NCI-H1048 (cell line): Measurements from ENCODE around the gene CTNNA2.
"Not testable (repeated sequence)": the region's sequence is repeated elsewhere in the genome, so short reads cannot be mapped to it uniquely, and the experiment has no call there.

Experiments used
- DNase-seq: peaks from one replicate; lab custom pipeline; 2025; lab: John Stamatoyannopoulos, UW

CTNNA2 gene

DNA sequence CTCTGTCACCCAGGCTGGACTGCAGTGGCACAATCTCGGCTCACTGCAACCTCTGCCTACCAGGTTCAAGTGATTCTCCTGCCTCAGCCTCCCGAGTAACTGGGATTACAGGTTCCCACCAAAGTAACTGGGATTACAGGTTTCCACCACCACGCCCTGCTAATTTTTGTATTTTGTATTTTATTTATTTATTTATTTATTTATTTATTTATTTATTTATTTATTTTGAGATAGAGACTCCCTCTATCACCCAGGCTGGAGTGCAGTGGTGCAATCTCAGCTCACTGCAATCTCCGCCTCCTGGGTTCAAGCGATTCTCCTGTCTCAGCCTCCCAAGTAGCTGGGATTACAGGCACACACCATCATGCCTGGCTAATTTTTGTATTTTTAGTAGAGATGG, 633.9 kb downstream of the CTNNA2 start:
- DNase-seq, result not testable (repeated sequence)

DNA sequence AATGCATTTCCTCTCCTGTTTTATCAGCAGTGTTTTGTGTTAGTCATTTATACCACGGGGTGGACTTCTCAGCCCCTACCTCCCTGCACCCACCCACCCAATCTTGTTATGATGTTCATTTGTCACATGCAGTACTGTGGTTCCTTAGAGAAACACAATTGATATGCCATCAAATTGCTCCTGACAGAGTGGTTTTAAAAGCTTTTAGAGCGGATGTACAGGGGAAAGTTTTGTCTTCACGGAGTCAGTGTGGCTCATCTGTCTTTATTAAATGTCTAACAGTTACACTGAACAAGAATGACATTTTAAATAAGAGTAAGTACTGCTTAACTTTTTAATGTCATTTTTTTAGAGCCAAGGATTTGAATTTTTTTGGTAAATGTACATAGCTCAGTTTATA, 634.8 kb downstream of the CTNNA2 start:
- DNase-seq, result no peak

DNA sequence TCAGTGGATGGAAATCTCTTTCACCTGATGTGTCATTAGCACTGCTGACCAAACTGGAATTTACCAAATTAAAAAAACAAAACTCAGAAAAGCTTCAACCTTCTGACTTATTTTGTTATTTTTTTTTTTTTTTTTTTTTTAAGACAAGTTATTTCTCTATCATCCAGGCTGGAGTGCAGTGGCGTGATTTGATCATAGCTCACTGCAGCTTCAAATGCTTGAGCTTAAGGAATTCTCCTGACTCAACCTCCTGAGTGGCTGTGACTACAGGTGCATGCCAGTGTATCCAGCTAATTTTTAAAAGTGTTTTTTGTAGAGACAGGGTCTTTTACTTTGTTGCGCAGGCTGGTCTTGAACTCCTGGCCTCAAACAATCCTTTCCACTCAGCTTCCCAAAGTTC, 636.1 kb downstream of the CTNNA2 start:
- DNase-seq, result no peak

GRCh38 chr2:80149991-80150390, 637.1 kb downstream of the CTNNA2 start:
- no peak for DNase-seq

GRCh38 chr2:80151248-80151647, 638.4 kb downstream of the CTNNA2 start:
- no peak for DNase-seq

DNA sequence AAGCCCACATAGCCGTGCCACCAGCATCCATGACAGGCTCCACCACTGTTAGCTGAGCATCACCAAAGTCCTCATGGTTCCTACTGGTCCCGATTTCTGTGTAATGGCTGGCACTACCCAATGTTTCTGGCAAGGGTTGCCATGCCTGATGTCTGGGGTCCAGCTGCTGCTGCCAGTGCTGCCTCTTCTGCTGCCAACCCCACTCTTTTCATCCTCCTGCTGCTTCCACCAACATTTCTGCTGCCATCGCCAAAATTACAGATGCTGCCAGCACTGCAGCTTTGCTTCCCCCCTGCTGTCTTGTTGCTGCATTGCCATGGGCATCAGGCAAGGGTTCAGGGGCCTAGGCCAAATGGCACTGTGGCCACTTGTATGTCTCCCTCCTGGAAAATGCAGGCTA, 638.8 kb downstream of the CTNNA2 start:
- no peak for DNase-seq

GRCh38 chr2:80153151-80153550, 640.3 kb downstream of the CTNNA2 start:
- DNase-seq, result no peak

GRCh38 chr2:80153768-80154167, 640.9 kb downstream of the CTNNA2 start:
- no peak for DNase-seq

DNA sequence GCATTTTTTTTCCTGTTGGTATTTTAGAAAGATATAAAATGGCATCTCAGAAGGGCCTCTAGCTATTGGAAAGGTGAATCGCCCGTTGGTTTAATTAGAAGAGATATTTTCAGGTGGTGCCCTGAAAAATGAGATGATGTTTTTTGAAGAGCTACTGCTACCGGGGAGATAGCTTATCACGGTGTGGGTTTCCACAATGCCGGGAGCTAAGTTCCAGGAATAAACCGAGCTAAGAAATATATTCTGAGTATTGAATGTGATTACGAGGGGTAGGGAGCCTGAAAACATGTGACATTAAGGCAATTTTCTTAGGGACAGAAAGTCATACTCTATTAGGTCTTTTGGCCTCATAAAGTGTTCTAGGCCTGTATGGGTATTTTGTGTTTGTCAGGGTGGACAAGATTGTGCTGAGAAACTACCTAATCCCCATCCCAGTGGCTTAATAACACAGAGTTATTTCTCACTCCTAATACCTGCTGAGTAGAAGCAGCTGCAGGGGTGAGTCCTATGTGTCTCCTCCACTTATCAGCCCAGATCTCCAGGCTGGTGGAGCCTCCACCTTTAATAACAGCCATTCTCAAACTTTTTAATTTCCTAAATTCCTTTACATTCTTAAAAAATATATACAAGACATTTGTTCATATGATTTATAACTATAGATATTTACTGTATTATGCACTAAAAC, 641.5 kb downstream of the CTNNA2 start:
- DNase-seq, result no peak

GRCh38 chr2:80164375-80164774, 651.5 kb downstream of the CTNNA2 start:
- no peak for DNase-seq

DNA sequence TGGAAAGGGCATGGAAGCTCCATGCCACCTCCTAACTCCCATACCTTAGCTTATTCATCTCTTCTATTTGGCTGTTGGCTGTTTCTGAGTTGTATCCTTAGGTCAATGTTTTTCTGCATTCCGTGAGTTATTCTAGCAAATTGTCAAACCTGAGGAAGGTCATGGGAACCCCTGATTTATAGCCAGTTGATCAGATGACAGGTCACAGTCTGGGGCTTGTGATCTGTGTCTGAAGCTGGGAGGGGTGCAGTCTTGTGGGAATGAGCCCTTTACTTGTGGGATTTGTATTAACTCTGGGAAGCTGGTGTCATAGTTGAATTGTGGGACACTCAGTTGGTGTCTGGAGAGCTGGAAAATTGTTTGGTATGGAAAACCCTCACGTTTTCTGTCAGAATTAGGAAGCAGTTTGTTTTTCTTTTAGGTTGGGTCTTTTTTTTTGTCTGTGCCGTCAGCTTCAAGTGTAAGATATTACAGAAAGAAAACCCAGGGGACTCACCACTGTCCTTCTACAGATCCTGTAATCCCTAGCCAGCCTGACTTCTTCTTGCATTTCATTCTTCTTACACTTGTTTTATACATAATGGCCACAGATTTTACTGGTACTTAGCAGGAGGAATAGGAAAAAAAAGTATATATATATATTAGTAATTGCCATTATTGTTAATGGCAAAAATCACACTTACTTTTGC, 653.8 kb downstream of the CTNNA2 start:
- DNase-seq, result no peak

- no peak for DNase-seq
Observed at GRCh38 chr2:80167284-80167808, 654.5 kb downstream of the CTNNA2 start.

DNA sequence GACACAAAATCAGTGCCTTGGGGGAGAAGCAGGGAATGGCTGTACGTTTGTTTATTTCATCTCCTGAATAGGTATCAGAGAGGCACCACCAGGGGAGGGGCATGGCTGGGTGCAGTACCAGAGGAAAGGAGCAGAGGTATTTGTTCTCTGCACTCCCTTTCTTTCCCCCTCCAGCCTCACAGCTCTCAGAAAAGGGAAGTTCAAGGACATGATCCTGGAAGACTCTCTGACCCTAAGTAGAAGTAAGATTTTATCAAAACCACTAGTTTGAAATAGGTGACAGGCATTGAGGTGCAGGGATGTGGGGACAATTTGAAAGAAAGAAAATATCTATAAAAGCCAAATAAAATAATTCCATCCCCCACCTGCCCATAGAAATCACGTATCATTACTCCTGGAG, 655.2 kb downstream of the CTNNA2 start:
- DNase-seq, result no peak

DNA sequence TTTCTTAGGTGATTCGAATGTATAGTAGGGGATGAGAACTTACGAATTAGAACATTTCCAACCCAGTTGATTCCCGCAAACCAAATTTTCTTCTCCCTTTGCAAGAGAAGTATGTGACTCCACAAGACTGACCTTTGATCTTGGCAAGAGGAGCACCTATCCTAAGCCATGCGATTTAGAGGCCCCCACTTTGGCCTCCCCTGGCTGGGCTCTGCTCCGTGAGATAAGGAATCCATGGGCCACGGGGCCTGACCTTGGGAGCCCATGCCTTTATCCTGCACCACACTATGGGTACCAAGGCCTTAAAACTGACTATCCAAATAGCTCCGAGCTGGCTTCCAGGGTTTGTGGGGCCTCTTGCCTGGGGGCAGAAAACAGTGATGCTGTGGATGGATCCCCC, 656.0 kb downstream of the CTNNA2 start:
- no peak for DNase-seq

GRCh38 chr2:80169811-80170594, 657.2 kb downstream of the CTNNA2 start:
- no peak for DNase-seq

- no peak for DNase-seq
Observed at GRCh38 chr2:80185091-80185490, 672.2 kb downstream of the CTNNA2 start.

DNA sequence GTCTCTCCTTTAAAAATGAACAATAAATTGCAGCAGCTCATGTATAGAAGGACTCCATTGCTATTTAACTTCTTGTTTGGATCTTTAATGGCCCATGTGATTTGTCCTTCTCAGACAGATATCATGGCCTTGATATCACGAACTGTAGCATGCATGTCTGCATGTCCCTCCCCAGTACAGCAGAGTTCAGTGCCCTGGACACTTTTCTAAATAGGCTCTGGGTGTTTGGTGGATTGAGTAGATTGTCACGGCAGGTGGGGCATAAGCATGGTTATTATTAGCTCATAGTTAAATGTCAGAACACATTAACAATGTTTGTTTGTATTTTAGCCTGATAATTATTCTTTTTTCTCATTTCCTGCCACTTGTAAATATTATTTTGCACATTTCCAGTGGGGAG, 673.4 kb downstream of the CTNNA2 start:
- no peak for DNase-seq

DNA sequence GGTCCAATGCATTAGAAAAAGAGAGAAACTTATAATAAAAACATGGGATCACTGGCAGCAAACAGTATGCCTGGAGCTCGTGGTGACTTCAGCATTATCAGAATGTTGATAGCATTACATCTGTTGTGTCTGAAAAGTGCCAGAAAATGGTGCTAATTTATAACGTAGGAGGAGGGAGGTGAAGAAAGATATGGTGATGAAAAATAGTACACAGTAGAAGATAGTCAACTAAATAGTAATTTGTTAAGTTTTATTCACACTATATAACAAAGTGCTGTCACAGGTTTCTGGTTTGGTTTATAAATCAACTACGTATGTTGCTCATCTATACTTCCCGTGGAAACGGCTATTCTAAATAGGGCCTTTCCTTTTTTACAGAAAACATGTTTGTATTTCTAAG, 674.3 kb downstream of the CTNNA2 start:
- DNase-seq, result no peak

- DNase-seq, result no peak
Observed at GRCh38 chr2:80190166-80190565, 677.3 kb downstream of the CTNNA2 start.

- DNase-seq, result no peak
Observed at GRCh38 chr2:80193566-80193965, 680.7 kb downstream of the CTNNA2 start.

GRCh38 chr2:80195034-80195433, 682.2 kb downstream of the CTNNA2 start:
- DNase-seq, result no peak

DNA sequence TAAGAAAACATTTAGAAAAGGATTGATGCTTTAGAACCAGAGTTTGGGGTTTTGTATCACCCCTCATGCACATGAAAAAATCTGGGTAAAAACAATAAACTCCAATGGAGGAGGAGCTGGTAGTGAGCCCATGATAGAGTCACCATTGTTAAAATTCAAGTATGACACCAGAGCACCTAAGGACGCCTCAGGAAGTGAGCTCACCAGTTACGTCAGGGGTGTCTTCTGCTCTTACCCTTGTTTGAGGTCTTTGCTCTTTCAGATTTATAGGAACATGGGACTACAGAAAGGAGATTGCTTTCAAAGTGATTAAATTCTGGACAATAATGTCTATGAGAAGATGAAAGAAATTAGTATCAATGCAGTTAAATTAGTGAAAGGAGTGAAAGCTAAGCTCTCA, 685.2 kb downstream of the CTNNA2 start:
- DNase-seq, result no peak

- DNase-seq, result no peak
Observed at GRCh38 chr2:80199504-80199903, 686.7 kb downstream of the CTNNA2 start.
